GM11168 (cell line): ENCODE data around the gene SLC6A17.

ENCODE experiments used
- in situ Hi-C: fragments of 300-500 bp; cut with MboI; formaldehyde crosslinking; loops from one replicate; pipeline ENCODE4 v1.12.0; 2022; ENCODE audit warnings: low sequenced_read_pairs; ENCODE audit not compliant: unreplicated experiment

The SLC6A17 gene

DNA sequence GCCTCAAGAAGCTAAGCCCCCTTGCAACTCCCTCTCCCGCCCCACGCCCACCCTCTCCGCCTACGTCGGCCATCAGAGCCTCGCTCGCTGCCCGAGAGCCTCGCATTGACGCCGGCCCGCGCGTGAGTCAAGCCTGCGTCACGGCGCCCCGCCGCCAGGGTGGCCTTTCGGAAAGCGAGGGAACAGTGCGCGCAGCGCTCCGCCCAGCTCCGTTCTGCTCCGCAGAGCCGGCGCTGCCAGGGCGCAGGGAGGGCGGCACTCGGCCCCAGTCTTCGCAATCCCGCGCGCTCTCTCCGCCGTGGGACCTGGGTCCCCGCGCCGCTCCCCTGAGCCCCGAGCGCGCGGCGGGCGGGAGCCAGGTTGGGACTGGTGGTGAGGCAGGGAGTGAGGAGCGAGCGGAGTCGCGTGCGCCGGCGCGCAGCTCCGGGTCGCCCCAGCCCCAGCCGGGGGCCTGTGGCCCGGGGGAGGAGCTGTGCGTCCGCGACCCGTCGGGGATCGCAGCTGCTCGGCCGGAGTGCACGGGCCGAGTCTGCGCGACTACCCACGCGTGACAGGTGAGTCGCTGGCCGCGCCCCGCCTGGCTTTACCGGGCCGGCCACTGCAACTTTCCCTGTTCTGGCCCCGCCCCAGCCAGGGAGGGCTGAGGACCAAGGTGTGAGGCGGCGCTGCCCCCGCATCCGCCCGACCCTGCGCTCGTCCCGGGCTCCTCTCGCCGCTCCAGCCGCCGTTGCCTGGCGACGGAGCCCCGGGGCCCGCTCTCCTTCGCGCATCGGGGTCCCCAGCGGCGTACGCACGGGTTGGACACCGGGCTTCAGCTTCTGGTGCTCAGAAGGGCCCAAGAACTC lies at the start of gene SLC6A17:
Gene SLC6A17 (plus strand): TSS at position 165 of the 845 bp plus-strand sequence. CDS start 16,436 bp downstream, outside the sequence.
- in situ Hi-C loops, result no loop called here

DNA sequence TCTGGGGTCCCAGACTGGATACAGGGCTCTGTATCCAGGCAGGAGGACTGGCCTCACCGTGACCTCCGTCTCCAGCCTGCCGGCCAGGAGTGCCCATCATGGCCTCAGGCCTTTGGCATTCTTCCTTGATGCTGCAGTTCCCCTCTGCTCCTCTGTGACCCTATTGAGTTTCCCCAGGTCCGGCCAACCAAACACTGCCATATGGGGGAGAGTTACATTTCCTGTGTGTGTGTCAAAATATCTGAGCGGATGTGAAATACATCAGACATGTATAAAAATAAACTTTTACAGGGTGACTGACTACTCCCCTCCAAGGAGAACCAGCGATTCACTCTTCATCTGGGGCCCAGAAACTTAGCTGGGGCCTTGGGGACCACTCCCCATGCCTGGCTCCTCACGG lies 48.2 kb upstream of the SLC6A17 start:
- in situ Hi-C loops, result no loop called here

DNA sequence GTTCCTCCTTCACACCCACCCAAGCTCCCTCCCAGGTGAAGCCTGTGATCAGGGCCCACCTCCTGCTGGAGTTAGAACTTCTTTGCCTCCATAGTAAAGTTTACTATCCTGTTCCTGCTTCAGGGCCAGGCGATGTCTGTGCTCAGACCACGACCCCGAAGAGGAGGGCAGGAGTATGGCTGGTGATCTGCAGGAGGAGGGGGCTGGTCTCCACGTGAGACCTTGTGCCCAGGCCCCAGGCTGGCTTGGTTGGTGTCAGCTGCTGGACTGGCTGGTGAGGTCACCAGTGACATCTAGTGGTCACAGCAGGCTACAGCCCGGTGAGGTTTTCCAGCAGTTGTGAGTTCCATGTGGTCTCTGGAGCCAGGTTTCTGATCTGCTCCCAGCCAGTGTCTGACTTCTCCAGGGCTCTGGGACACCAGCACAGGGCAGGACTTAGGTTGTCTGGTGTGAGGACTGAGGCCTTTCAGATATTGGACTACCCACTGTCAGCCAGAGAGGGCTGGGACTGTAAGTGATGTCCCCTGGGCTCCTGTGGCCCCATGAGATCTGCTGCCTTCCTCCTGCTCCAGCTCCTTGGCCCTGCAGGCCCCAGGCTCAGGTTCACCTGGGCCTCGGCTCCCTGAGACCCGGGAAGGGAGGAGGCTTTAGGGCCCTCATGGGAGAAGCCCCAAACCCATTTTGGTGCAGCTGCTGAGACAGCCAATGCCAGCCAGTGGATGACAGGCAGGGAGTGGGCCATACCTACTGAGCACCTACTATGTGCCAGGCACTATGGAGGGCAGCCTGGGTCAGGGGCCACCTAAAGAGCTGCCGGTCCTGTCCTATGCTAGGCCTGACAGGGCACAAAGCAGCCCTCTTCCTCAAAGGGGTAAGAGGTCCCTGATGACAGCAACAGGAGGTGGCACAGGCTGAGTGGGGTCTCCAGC lies 44.0 kb upstream of the SLC6A17 start:
- in situ Hi-C loops, result no loop called here

DNA sequence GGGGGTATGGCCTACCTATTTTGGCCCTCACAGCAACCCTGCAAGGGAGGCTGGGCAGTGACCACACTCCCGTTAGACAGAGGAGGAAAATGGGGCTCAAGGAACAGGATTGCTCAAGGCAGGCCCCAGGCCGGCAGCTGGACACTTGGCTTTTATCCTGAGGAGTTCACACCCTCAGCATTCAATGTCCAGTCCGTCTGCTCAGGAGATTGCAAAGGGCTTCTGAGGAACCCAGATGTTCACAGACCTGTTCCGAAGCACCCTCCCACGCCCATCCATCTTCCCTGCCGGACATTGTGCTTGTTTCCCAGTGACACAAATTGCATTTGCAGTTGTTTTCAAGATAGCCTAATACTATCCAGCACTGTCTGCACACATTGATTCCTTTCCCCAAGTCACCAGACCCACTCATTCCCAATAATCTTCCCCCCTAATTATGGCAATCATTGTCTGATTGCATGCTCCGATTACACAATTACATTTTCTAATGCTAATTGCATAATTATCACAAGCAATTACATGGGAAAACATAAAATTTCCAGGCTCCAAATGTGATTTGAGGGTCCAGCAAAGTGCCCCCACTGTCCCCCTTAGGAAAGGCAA lies 42.3 kb upstream of the SLC6A17 start:
- in situ Hi-C loops, result no loop called here

DNA sequence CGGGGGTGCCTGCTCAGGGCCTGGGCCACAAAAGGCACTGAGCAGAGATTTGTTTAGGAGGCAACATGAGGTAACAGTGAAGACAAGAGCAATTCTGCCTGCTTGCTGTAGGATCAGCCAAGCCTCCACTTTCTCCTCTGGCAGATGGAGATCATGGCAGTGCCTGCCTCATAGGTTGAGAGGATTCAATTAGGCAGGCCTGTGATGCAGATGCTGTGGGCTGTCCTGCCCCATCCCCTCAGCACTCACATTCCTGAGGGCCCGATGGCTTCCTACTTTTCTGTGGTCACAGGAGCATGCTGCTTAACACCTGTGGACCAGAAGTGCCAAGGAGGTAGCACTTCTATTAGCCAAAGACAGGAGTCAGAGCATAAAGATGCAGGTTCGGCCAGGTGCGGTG lies 39.2 kb upstream of the SLC6A17 start:
- in situ Hi-C loops, result no loop called here

DNA sequence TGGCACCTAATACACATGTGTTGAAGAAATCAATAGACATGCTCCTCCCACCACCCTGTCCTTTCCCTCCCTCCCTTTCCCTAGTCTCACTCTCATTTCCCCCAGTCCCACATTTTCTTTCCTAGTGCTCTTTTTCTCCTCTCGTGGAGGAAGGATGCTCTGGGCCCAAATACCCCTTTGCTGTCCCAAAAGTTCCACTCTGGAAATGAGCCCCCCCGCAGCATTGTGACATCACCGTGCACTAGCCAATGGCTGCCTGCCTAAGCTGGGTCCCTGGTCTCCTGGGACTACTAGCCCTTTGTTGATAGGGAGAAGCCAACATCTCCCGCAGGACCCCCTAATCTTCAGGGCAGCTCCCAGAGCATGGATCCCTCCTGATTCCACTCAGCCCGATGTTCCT lies 38.2 kb upstream of the SLC6A17 start, which contains the start of gene UBL4B:
Gene UBL4B (plus strand): TSS at position 301 of the 400 bp plus-strand sequence. CDS start 92 bp downstream, at position 393.
- in situ Hi-C loops, result no loop called here

DNA sequence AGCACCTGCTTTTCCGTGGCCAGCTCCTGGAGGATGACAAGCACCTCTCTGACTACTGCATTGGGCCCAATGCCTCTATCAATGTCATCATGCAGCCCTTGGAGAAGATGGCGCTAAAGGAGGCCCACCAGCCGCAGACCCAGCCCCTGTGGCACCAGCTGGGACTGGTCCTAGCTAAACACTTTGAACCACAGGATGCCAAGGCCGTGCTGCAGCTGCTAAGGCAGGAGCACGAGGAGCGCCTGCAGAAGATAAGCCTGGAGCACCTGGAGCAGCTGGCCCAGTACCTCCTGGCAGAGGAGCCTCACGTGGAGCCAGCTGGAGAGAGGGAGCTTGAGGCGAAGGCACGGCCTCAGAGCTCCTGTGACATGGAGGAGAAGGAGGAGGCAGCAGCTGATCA lies 37.6 kb upstream of the SLC6A17 start:
- in situ Hi-C loops, result no loop called here

DNA sequence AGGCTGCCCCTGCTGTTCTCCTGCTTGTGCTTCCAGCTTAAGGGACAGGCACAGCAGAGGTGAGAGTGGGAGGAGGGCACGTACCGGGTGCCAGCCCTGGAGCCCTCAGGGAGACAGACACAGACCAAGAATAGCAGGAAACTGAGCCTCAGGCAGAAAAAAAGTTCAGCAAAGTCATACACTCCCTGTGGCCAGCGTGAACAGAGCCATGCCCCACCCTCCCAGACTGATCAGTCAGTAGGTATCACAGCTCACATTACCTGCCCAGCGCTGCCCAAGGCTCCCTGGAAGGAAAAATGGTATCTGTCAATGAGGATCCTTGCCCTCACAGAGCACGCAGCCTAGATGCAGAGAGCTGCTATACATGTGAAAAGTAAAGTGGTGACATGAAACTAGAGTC lies 36.7 kb upstream of the SLC6A17 start:
- in situ Hi-C loops, result no loop called here

DNA sequence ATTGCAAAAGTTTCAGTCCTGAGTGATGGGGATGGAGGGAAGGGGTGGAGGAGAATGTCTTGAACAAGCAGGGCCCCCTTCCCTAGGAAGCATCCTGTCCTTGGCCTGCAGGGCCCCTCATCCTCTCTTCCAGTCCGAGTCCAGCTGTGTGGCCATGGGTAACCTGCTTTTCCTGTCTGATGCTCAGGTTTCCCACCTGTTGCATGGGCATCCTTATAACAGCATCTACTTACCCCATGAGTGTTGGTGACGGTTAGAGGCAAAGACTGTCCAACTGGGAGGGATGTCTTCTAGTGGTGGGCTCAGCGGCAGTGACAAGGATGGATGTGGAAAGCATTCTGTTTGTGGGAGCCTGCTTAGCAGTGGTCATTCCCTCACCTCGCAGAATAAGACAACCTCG lies 36.1 kb upstream of the SLC6A17 start:
- in situ Hi-C loops, result no loop called here

DNA sequence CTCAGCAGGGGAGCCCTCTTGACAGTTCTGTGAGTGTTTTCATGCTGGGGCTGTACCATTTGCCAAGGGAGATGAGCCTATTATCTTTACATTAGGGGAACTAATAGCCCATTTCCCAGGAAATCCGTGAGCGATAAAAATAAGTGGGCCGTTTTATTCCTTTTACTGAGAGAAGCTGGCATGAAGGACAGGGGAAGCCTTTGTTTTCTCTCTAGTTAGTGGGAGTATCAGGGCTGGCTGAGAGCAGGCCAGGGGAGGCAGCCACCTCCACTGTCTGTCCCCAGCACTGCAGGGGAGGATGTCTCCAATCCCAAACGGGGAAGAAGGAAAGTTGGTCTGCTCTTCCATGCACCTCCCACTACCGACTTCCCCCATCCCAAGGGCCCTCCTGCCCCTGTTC lies 35.5 kb upstream of the SLC6A17 start:
- in situ Hi-C loops, result no loop called here

DNA sequence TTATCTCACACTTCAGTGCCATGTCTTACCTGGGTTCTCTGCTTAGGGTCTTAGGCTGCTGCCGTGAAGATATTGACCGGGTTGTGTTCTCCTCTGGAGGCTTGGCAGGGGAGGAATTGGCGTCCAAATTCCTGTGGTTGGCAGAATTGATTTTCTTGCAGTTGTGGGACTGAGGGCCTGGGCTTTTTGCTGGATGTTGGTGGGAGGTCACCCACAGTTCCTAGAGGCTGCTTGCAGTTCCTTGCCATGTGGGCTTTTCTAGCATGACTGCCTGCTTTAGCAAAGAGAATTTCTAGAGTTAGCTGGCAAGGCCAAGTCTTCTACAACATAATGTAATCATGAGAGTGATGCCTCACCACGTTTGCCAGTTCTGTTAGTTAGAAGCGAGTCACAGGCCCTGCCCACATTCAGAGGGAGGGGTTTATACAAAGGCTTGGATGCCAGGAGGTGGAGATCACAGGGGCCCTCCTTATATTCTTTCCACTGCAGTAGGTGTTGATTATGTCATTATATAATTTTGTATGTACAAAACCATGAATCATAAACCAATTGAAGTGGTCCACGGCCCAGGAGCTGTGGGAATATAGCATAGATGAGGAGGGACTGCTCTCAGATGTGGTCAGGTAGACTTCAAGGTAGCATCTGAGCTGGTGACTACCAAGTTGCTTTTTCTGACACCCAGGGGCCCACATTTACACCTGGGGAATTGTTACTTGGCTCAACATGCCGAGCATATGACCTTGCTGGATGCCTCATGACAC lies 31.5 kb upstream of the SLC6A17 start:
- in situ Hi-C loops, result no loop called here

DNA sequence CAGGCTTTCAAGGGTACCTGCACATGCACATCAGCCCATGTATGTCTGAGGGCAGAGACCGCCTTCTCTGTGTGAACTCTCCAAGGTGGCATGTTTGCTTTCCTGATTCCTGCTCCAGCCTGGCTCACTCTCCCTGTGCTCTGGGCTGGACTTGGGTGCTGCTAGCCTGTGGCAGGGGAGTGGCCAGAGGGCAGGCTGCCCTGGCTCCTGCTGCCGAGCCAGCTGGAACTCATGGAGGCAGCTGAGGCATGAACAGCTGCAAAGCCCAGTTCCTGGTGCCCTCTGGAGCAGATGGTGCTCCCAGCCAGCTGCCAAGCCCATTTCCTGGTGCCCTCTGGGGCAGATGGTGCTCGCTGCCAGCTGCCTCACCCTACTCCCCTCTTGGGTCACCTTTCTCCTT lies 30.5 kb upstream of the SLC6A17 start:
- in situ Hi-C loops, result no loop called here

DNA sequence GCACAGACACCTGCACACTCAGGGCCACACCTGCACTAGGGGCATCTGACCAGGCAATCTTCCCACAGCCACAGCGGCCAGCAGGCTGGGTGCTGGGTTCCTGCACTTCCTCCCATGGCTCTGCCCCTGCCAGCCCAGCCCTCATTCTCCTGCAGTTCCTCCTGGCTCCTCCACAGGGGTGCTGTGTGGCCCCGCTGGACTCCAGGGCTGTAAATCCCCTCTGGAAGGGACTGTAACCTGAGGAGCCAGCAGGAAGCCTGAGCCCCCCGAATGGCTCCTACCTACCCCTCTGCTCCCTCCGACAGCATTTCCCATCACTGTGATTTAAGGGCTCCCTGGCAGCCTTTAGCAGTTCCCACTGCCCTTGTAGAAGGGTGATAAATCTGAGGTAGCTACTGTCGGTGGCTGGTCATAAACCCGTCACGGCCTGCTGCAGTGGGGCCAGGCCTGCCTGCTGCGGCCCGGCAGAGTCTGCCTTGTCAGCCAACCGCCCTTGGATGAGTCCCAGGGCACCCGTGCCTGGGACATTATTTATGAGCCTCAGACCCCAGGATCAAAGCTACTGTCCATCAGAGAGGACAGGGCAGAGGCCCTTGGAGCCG lies 29.2 kb upstream of the SLC6A17 start:
- in situ Hi-C loops, result no loop called here

DNA sequence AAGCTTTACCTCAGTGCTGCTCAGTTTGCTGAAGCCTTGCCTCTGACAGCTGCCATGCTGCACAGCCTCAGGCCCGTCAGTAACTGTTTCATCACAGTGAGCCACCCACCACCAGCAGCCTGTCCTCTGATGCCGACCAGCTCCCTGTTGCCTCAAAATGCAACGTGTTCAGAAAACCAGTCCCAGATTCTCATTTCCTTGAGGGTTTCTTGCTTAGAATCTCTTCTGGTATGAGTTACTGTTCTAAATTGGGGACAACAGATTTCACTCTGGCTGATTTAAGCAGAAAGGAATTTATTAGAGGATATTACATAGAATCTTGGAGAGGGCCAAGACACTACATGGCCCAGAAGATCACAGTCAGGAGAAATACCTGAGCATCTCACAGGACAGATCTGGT lies 27.1 kb upstream of the SLC6A17 start:
- in situ Hi-C loops, result no loop called here

DNA sequence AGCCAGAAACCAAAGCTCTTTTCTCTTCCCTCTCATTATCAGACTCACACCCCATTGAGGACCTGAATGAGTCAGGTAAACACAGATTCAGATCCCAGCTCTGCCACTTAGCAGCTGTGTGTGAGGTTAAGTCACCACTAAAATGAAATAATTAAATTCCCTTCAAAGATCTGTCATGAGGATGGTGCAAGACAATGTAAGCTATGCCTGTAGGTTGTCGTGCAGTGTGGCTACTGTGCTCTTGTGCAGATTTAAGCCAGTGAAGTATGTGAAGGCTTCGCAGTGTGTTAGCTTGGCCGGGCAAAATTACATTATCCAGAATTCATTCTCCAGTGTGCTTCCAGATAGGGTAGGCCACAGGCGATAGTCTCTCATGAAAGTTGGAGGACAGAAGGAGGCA lies 24.5 kb upstream of the SLC6A17 start:
- in situ Hi-C loops, result no loop called here

DNA sequence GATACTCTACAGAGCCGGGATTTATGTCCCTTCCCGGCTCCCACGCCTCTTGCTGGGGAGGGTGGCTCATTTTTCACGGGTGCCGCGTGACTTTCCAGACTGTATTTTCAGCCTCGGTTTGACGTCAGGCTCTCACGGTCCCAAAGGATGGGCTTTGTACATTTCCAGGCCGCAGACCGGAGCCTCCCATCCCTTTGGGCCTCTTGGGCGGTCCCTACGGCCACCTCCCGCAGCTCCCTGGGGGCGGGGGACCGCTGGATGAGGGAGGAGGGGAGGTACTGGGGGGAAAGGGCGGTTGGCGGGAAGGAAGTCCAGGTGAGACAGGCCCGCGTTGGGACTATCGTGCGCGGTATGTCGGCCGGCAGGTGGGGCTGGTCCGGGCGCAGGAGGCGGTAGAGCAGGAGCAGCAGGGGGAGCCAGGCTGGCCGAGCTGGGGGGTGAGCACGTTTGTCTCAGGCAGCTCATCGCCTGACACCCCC lies 20.1 kb upstream of the SLC6A17 start:
- in situ Hi-C loops, result no loop called here

DNA sequence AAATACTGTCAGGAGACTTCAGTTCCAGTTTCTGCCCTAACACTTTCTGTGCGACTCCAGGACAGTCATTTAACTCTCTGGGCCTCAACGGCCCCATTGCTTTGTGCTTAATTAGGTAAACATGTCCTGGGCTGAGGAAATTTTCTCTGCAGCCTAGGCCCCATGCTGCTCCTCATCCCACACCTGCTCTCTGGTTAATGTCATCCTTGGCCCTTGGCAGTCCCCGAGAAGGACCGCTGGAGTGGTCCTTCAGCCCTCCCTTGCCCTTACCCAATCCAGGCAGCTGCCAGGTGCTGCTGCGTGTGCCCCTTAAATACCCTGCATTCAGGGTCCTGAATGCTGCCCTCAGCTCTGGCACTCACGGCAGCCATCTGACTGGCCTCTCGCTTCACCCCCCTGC lies 19.3 kb upstream of the SLC6A17 start:
- in situ Hi-C loops, result no loop called here

DNA sequence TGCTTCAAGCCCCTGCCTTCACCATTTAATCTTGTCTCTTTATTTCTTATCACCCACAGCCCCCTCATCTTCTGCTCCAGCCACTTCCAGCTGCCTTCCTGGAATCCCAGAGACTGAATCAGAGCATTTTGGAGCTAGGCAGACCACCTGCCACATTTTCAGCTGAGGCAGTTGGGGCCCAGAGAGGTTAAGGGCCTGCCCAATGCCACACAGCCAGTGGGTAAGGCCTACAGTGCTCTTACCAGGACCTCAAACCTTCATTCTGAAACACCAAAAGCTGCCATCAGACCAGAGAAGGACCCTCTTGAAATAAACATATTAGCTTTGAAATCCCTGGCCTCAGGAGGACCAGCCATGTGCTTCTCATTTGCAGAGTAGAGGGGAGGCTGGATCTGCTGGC lies 17.6 kb upstream of the SLC6A17 start:
- in situ Hi-C loops, result no loop called here

DNA sequence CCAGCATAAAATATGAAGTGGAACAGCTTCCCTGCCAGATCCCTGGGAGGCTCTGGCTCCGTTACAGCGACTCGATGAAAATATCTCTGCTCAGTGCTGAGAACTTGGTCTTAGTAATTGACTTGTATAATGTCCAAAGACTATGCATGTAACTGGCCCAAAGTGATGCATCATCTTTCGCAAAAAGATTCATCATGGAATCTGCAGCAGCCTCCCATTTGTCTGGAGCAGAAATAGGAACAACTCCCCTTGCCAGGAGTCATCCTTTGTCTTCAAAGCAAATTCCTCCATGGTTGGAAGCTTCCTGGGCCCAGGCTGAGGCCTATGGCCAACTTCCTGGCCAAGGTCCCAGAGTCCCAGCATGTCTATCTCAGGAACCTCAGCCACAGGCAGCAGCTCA lies 16.9 kb upstream of the SLC6A17 start:
- in situ Hi-C loops, result no loop called here
